ENCODE results near the gene VIL1.

DNA sequence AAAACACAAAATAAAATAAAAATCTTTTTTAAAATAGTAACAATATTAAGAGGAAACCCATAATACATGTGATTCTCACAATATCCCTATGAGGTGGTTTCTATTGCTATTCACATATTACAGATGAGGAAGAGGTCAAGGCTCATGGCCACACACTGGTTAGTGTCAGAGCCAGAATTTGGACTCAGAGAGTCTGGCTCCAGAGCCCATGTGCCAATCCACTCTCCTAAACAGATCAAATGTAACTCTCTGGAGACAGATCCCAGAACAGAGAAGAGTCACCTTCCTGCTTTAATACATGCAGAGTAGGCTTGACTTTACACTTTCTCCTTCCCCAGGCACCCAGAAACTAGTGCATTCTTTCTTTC, 47.0 kb upstream of the VIL1 start:
- TF ChIP-seq TMF1 (CRISPR knock-in tag; IDR thresholded peaks at IDR 0.05; ENCODE audit: low read depth) (no peak), FOXK2 (IDR thresholded peaks at IDR 0.05) (no peak), KDM1A (CRISPR knock-in tag; IDR thresholded peaks at IDR 0.05) (no peak), ESRRA (CRISPR knock-in tag; IDR thresholded peaks at IDR 0.05; ENCODE audit: low read depth) (no peak), ZNF879 (CRISPR knock-in tag; IDR thresholded peaks at IDR 0.05) (no peak), ZNF230 (CRISPR knock-in tag; IDR thresholded peaks at IDR 0.05) (no peak), SMC3 (IDR thresholded peaks at IDR 0.05; ENCODE audit: low read length) (no peak), RXRA (CRISPR knock-in tag; IDR thresholded peaks at IDR 0.05) (no peak)
- TF ChIP-seq, protein P1, sequence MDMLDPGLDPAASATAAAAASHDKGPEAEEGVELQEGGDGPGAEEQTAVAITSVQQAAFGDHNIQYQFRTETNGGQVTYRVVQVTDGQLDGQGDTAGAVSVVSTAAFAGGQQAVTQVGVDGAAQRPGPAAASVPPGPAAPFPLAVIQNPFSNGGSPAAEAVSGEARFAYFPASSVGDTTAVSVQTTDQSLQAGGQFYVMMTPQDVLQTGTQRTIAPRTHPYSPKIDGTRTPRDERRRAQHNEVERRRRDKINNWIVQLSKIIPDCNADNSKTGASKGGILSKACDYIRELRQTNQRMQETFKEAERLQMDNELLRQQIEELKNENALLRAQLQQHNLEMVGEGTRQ (IDR thresholded peaks at IDR 0.05; ENCODE audit: low read depth, low read length) = no peak
- TF ChIP-seq, protein P1 (CRISPR knock-in tag; IDR thresholded peaks at IDR 0.05; ENCODE audit: borderline replicate concordance) = no peak

Data from HepG2 (cell line).